CD4-positive, alpha-beta T cell (primary cell): ENCODE data around the gene PIP4K2A. TPM values are rescaled to one million over a fixed set of nuclear protein-coding genes. Genes with fewer than 3 reads are reported as not detected.

ENCODE experiments used
- ATAC-seq: fragments of 200-7000 bp; cut with Tn5 transposase; one replicate; pipeline ENCODE4 v1.10.0; 2022; ENCODE audit warnings: mild to moderate bottlenecking; ENCODE audit not compliant: poor library complexity
- CTCF ChIA-PET: fragments of 350-600 bp; sonication (Branson Sonifier 250); formaldehyde crosslinking; loops from one replicate; lab custom pipeline; 2021; ENCODE audit warnings: antibody characterized with exemption, inconsistent platforms; lab: Charles Lee
- POLR2A ChIA-PET: fragments of 350-600 bp; sonication (Branson Sonifier 250); formaldehyde crosslinking; loops from one replicate; lab custom pipeline; 2021; ENCODE audit warnings: antibody characterized with exemption, inconsistent platforms; lab: Charles Lee
- DNase-seq, 14 experiments: peaks; one replicate each; pipeline ENCODE4 v3.0.0-alpha.2; 2013 to 2020; ENCODE audit warnings: mixed read lengths in 2 of 14
- H3K27ac ChIP-seq, 2 donors: one replicate each; pipeline versions ENCODE4 v1.5.1 to v1.7.0; 2013; ENCODE audit warnings: low read length in 2 of 2, low read depth in 1 of 2, mild to moderate bottlenecking in 1 of 2
- H3K27me3 ChIP-seq, 2 experiments: 1 replicate in 1 of 2; 2 replicates in 1 of 2; pipeline versions ENCODE4 v1.6.1 to v1.7.0; 2013; ENCODE audit warnings: low read length in 2 of 2, control low read depth in 1 of 2, mild to moderate bottlenecking in 1 of 2, moderate library complexity in 1 of 2; ENCODE audit not compliant: insufficient read depth in 2 of 2, control insufficient read depth in 1 of 2
- H3K36me3 ChIP-seq: one replicate; pipeline ENCODE4 v1.6.1; 2013; ENCODE audit warnings: low read length, control low read depth; ENCODE audit not compliant: insufficient read depth
- H3K4me1 ChIP-seq: one replicate; pipeline ENCODE4 v1.6.1; 2013; ENCODE audit warnings: low read length, control low read depth; ENCODE audit not compliant: insufficient read depth
- H3K4me3 ChIP-seq: one replicate; pipeline ENCODE4 v1.5.1; 2013; ENCODE audit warnings: mild to moderate bottlenecking, low read length, moderate library complexity
- H3K9me3 ChIP-seq, 2 experiments: 1 replicate in 1 of 2; 2 replicates in 1 of 2; pipeline versions ENCODE4 v1.6.1 to v1.7.0; 2013; ENCODE audit warnings: low read length in 2 of 2, mild to moderate bottlenecking in 2 of 2, control low read depth in 1 of 2, moderate library complexity in 1 of 2; ENCODE audit not compliant: control insufficient read depth in 1 of 2, insufficient read depth in 1 of 2
- H3K27ac Mint-ChIP-seq: one replicate; pipeline ENCODE4 v1.8.0; 2020; ENCODE audit warnings: mixed read lengths
- H3K27me3 Mint-ChIP-seq: one replicate; pipeline ENCODE4 v1.8.0; 2021; ENCODE audit warnings: mixed read lengths
- H3K36me3 Mint-ChIP-seq: one replicate; pipeline ENCODE4 v1.8.0; 2021; ENCODE audit warnings: low read depth, mixed read lengths
- H3K4me1 Mint-ChIP-seq: one replicate; pipeline ENCODE4 v1.8.0; 2021; ENCODE audit warnings: low read depth, mixed read lengths
- H3K4me3 Mint-ChIP-seq: one replicate; pipeline ENCODE4 v1.8.0; 2020; ENCODE audit warnings: mild to moderate bottlenecking, mixed read lengths
- H3K9me3 Mint-ChIP-seq: one replicate; pipeline ENCODE4 v1.8.0; 2020; ENCODE audit warnings: mixed read lengths
- CTCF ChIP-seq: fragments of 200-600 bp; IDR thresholded peaks from one replicate; pipeline ENCODE4 v1.8.0; 2022; ENCODE audit warnings: antibody characterized with exemption, mild to moderate bottlenecking
- intact Hi-C, 2 experiments: fragments of 100-400 bp; cut with DNase I in 1 of 2; cut with micrococcal nuclease in 1 of 2; formaldehyde crosslinking; loops; one replicate each; pipeline versions ENCODE4 v1.15.1 to v1.9.0; 2023 to 2025; cut with DNase I, micrococcal nuclease
- total RNA-seq, 174 experiments: library from RNA in 2 of 174; stranded (reverse) in 2 of 174; gene quantifications; one replicate each; pipeline ENCODE4 v1.2.3 and lab custom pipeline; 2021 to 2026

The PIP4K2A gene
- total RNA-seq, 2 experiments from 2014 or later, result 75.4 to 87.2 TPM

GRCh38 chr10:22542773-22543172 lies 171.6 kb downstream of the PIP4K2A start:
- H3K27ac Mint-ChIP-seq, result no peak overlapping the region
- peaks cover 96% of the 10 kb centered on the region for H3K36me3 Mint-ChIP-seq
- no peaks in the 10 kb centered on the region for H3K27me3 ChIP-seq
- H3K9me3 Mint-ChIP-seq, result no peaks in the 10 kb centered on the region
- CTCF ChIA-PET, result no interaction called here
- H3K27me3 Mint-ChIP-seq, result no peaks in the 10 kb centered on the region
- ATAC-seq (no peak), DNase-seq (no peak)
- peaks cover 100% of the 10 kb centered on the region for H3K36me3 ChIP-seq
- H3K4me1 Mint-ChIP-seq, result no peaks in the 10 kb centered on the region
- no peak for TF ChIP-seq CTCF
- no peak overlapping the region for H3K27ac ChIP-seq
- peaks cover 8% of the 10 kb centered on the region for H3K4me1 ChIP-seq
- H3K4me3 ChIP-seq, result no peak overlapping the region
- intact Hi-C loops, result no loop called here
- POLR2A ChIA-PET, result no interaction called here
- no peak overlapping the region for H3K4me3 Mint-ChIP-seq
- H3K9me3 ChIP-seq, result peaks cover 0 to 3% of the 10 kb centered on the region in 2 experiments

DNA sequence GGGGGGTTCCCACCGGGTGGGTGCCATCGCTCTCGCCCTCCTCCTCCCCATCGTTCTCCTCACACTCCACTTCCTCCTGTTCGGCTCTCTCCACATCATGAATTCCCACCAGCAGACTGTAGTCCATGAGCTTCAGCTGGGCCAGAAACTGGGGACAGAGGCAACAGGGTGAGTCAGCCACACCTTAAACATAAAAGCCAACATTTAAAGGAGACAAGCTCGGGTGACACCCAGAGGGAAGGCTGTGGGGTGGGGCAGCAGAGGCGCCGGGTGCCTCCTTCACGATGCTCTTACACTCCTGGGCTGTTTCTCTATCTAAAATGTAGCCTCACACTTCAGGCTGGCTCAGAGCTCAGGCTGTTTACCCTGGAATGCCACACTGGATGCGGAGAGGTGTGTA lies 172.5 kb downstream of the PIP4K2A start:
- Histone ChIP-seq H3K9me3 (peaks cover 0 to 6% of the 10 kb centered on the region in 2 experiments), H3K27me3 (no peaks in the 10 kb centered on the region), H3K4me3 (no peak overlapping the region), H3K4me1 (peaks cover 8% of the 10 kb centered on the region), H3K27ac (no peak overlapping the region), H3K36me3 (peaks cover 100% of the 10 kb centered on the region)
- peaks cover 96% of the 10 kb centered on the region for H3K36me3 Mint-ChIP-seq
- H3K4me1 Mint-ChIP-seq, result no peaks in the 10 kb centered on the region
- no peak for TF ChIP-seq CTCF
- DNase-seq (no peak), ATAC-seq (no peak)
- intact Hi-C loops, result no loop called here
- no peak overlapping the region for H3K4me3 Mint-ChIP-seq
- POLR2A ChIA-PET, result no interaction called here
- H3K27ac Mint-ChIP-seq, result no peak overlapping the region
- no peaks in the 10 kb centered on the region for H3K9me3 Mint-ChIP-seq
- H3K27me3 Mint-ChIP-seq, result no peaks in the 10 kb centered on the region
- CTCF ChIA-PET, result no interaction called here

GRCh38 chr10:22539579-22540298 lies 174.6 kb downstream of the PIP4K2A start:
- H3K27ac ChIP-seq, result no peak overlapping the region
- Mint-ChIP-seq H3K4me3 (no peak overlapping the region), H3K4me1 (no peaks in the 10 kb centered on the region), H3K27me3 (no peaks in the 10 kb centered on the region), H3K9me3 (no peaks in the 10 kb centered on the region), H3K27ac (no peak overlapping the region), H3K36me3 (peaks cover 97% of the 10 kb centered on the region)
- CTCF ChIA-PET, result no interaction called here
- H3K9me3 ChIP-seq, result peaks cover 0 to 6% of the 10 kb centered on the region in 2 experiments
- no peak for DNase-seq
- ATAC-seq, result no peak
- peaks cover 6% of the 10 kb centered on the region for H3K4me1 ChIP-seq
- TF ChIP-seq CTCF, result no peak
- POLR2A ChIA-PET, result interaction anchor here (1.1 kb wide), 1 partner anchor 103 kb away, joined by 4 read pairs; no protein-coding TSS in a partner anchor
- H3K27me3 ChIP-seq, result no peaks in the 10 kb centered on the region
- no peak overlapping the region for H3K4me3 ChIP-seq
- intact Hi-C loops, result no loop called here
- H3K36me3 ChIP-seq, result peaks cover 96% of the 10 kb centered on the region
